HG02763 (cell line): ENCODE measurements around the gene TBCA.
"Not testable (repeated sequence)": the region's sequence is repeated elsewhere in the genome, so short reads cannot be mapped to it uniquely, and the experiment has no call there.

Experiments used
- ATAC-seq: cut with Tn5 transposase; IDR thresholded peaks from one replicate; pipeline ENCODE4 v1.9.1; 2021; ENCODE audit warnings: mild to moderate bottlenecking, moderate library complexity; ENCODE audit not compliant: unreplicated experiment

TBCA gene

GRCh38 chr5:77773734-77774280 lies 2.3 kb downstream of the TBCA start:
- no peak for ATAC-seq

DNA sequence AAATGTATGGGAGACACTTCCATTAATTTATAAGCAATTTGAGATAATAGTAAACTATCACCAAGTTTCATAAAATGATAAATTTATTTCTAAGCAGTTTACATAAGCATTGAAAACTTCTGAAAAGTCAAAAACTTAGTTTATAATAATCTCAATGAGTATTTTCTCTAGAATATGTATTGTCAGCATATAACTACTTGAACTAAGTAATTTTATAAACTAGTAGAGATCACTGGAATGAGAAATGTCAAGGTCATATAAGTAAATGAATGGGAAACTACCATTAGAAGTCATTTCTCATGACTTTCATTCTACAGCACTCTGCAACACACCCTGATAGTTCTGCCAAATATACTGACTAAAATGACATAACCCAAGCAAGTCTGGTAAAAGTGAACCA lies 3.4 kb downstream of the TBCA start:
- ATAC-seq = no peak

- ATAC-seq = no peak
Observed at GRCh38 chr5:77771452-77771851, 4.7 kb downstream of the TBCA start.

DNA sequence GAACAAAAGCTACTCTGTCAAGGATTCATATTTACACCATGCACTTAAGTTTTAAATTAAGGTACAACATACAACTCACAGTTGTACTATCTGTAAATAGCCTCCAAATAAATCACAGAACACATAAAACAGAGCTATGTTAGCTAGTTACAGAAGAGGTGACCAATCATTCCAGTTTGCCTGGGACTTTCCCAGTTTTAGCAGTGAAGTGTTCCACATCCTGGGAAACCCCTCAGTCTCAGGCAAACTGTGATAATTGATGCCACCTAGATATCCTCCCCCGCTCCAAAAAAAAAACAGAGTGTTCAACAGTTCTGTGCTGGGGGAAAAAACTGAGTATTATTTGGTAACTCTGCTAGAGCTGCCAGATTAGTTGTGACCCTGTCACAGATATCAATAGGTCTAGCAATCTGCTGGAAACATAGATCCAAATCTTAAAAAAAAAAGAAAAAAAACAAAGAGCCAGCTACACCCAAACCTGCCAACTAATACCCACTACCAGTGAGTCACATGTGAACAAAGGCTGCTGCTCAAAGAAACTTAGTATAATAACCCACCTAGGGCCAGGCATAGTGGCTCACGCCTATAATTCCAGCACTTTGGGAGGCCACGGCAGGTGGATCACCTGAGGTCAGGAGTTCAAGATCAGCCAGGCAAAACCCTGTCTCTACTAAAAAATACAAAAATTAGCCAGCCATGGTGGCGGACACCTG lies 5.7 kb downstream of the TBCA start:
- no peak for ATAC-seq

- no peak for ATAC-seq
Observed at GRCh38 chr5:77768978-77769377, 7.2 kb downstream of the TBCA start.

DNA sequence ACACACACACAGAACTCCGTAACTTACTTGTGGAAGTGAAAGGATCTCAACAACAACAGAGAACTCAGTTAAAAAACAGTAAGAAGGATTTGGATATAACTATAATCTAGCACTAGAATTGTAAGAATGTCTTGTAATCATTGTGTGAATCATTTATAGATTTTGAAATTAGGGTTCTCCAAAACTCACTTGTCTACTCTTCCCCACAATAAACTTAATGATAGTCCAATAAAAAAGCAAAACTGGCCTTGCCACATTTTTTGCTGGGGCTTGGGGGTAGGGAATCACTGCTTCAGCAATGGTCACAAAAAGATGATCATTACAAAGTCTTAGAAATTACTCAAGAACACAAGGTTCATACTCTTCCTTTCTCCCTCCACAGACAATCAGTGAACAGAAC lies 8.8 kb downstream of the TBCA start:
- ATAC-seq = no peak

GRCh38 chr5:77761606-77762005 lies 14.5 kb downstream of the TBCA start:
- ATAC-seq = no peak

- no peak for ATAC-seq
Observed at GRCh38 chr5:77758141-77758938, 17.8 kb downstream of the TBCA start.

- no peak for ATAC-seq
Observed at GRCh38 chr5:77751328-77752023, 24.7 kb downstream of the TBCA start.

DNA sequence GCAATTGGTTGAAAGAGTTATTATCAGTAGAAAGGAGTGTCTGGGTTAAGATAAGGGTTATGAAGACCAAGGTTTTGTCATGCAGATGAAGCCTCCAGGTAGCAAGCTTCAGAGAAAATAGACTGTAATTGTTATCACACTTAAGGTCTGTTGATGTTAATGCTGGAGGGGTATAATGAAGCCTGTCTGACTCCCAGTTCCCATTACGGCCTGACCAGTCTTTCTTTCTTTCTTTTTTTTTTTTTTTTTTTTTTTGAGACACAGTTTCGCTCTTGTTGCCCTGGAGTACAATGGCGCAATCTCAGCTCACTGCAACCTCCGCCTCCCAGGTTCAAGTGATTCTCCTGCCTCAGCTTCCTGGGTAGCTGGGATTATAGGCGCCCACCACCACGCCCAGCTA lies 25.2 kb downstream of the TBCA start:
- not testable (repeated sequence) for ATAC-seq

DNA sequence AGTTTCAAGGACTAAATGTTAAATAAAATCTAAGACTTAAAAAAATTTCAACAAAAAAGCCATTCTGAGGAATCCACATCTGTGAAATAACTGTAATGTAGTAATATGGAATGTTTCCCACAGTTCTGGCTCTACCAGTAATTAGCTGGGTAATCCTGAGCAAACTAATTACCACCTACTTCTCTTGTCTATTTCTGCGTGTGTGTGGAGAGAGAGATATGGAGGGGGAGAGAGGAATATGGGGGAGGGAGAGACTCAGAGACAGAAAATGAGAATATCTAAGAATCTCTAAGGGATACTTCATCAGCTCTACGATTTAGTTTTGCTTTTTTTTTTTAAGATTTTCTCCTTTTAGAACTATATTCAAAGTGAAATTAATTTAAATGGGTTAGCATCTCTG lies 28.0 kb downstream of the TBCA start:
- ATAC-seq = no peak

- ATAC-seq = no peak
Observed at GRCh38 chr5:77744116-77744515, 32.0 kb downstream of the TBCA start.

DNA sequence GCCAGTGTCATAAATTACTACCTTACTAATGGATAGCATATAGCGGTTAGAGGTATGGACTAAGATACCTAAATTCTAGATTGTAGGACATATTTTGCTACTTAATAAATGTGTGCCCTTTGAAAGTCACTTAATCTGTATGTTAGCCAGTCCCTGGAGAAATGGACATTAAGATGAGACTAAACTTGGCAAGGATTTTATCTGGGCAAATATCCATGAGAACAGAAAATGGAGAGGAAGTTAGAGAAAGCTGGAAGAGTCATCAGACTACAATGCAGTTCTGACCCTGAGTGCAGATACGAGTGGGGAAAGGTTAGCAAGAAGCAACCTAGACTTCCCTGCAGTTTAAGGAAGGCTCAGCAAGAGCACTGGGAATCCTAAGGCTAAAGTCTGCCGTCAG lies 33.0 kb downstream of the TBCA start:
- no peak for ATAC-seq

- no peak for ATAC-seq
Observed at GRCh38 chr5:77741608-77742007, 34.5 kb downstream of the TBCA start.

DNA sequence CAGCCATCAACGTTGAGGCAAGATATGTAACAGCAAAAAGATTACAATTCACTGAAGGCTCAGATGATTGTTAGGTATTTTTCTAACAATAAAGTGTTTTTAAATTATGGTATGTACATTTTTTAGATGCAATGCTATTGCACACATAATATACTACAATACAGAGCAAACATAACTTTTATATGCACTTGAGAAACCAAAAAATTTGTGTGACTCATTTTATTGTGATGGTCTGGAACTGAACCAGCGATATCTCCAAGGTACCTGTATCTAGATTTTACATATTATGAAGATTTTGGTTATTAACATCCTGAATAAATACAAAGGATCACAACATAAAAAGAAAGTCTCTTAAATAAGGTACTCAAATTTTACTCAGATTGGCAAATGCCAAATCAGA lies 41.3 kb downstream of the TBCA start:
- no peak for ATAC-seq

DNA sequence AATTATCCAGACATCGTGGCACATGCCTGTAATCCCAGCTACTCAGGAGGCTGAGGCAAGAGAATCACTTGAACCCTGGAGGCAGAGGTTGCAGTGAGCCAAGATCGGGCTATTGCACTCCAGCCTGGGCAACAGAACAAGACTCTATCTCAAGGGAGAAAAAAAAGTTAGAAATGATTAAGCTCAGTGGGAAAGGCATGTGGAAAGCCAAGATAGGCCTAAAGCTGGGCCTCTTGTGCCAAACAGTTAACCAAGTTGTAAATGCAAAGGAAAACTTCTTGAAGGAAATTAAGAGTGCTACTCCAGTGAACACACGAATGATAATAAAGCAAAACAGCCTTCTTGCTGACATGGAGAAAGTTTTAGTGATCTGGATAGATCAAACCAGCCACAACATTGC lies 43.0 kb downstream of the TBCA start:
- ATAC-seq = no peak

DNA sequence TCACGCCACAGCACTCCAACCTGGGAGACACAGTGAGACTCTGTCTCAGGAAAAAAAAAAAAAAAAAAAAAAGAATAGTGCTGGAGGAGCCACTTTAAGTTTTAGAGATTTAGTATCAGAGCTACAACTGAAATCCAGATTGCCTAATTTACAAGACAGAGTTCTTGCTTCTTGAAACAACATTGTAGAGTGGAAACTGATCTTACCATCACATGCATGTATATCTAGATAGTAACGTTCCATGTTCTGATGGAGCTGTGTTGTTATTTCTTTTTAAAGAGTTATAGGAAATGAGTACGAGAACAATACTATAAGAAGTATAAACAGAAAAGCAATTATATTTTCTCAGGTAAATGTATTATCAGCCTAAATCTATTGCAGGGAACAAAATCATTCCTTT lies 48.9 kb downstream of the TBCA start:
- no peak for ATAC-seq

DNA sequence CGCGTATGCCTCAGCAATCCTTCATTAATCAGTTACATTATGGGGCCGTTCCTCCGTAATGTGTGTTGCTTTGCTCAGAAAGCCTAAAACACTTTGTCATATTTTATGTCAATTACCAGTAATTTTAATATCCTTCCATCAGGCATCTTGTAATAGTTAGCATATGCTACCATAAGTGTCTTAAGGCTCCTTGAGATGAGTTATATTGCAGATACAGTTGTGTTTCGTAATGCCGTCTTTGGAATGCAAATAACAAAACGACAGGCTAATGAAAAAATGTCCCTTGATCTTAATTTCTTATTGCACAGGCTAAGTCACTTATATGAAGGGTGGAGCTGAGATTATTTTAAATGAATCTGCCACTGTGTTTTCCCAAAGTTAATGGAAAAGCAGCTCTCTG lies 50.5 kb downstream of the TBCA start:
- ATAC-seq = no peak

DNA sequence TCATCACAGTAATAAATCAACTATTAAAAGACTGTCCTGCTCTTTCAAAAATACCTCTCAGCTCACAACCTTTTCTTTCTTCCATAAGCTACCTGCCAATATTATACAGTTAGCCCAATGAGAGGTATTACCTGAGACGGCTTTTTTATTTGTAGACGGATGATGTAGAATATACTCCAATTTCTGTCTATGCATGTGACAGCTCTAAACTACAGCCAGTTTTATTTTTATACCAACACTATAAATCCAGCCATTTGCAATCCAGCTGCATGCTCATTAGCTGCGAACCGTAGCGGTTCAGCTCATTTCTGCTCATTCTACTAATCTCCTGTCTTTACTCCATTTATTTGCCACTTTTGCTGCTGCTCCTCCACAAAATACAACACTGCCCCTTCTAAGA lies 51.2 kb downstream of the TBCA start:
- no peak for ATAC-seq

DNA sequence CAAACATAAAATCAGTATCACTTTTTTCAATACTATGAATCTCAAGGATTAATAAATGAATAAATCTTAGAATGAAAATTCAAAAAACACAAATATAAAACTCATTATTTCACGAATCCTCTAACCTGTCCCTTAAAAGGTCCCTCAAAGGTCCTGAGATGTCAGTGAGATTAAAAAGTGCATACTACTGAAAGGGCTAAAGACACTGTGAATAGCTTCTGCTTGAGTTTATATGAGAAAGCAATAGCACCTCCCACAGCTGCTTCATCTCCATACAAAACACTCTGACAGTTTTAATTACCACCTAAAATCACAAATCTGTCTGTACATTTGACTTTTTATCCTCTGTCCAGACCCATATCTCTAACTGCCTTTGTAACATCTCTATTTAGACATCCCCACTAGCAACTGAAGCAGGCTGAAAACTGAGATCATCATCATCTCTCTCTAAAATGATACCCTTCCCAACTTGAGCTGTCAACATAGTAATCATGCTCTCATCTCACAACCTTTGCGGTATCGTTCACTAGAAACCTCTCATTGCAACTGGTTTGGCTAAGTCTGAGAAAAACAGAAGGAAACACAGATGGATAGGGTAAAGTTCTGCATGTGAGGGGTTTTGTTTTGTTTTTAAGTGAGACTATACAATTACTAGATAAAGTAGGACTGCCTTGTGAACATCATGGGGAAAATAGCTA lies 56.3 kb downstream of the TBCA start:
- no peak for ATAC-seq
